HepG2 (cell line): ENCODE results near the gene TCAP. TPM values are rescaled to one million over a fixed set of nuclear protein-coding genes. Genes with fewer than 3 reads are reported as not detected.

Experiments
- BCL6 ChIP-seq: IDR thresholded peaks from 2 replicates; pipeline ENCODE4 v1.6.1; 2016; ENCODE audit warnings: missing genetic modification reagents, missing compliant biosample characterization
- CHD4 ChIP-seq: fragments of 200-600 bp; sonication (generic); IDR thresholded peaks from 2 replicates; pipeline ENCODE4 v1.7.0; 2017; ENCODE audit warnings: mild to moderate bottlenecking, low read length, borderline replicate concordance
- ESRRA ChIP-seq: sonication (generic); formaldehyde crosslinking; IDR thresholded peaks from 2 replicates; pipeline ENCODE4 v1.5.1; 2020; ENCODE audit warnings: mild to moderate bottlenecking, low read depth, missing genetic modification reagents
- FOSL2 ChIP-seq: sonication (generic); formaldehyde crosslinking; IDR thresholded peaks from 2 replicates; pipeline ENCODE4 v1.4.0; 2020; ENCODE audit warnings: missing genetic modification reagents
- GZF1 ChIP-seq: sonication (generic); formaldehyde crosslinking; IDR thresholded peaks from 2 replicates; pipeline ENCODE4 v1.5.1; 2020; ENCODE audit warnings: mild to moderate bottlenecking, missing genetic modification reagents
- KLF9 ChIP-seq: IDR thresholded peaks from 2 replicates; pipeline ENCODE4 v1.6.1; 2016; ENCODE audit warnings: low read depth
- MAFK ChIP-seq, 2 experiments: IDR thresholded peaks in 1 of 2; conservative IDR thresholded peaks in 1 of 2; 2 replicates each; pipeline ENCODE4 v1.6.1; 2011; ENCODE audit warnings: improper control_type of control experiment in 2 of 2, low read length in 2 of 2
- MIER3 ChIP-seq: IDR thresholded peaks from 2 replicates; pipeline ENCODE4 v1.6.1; 2016; ENCODE audit warnings: missing compliant biosample characterization, borderline replicate concordance
- NFIB ChIP-seq: sonication (generic); formaldehyde crosslinking; IDR thresholded peaks from 2 replicates; pipeline ENCODE4 v1.9.0; 2021; ENCODE audit warnings: missing genetic modification reagents, mild to moderate bottlenecking, borderline replicate concordance
- POLR2AphosphoS5 ChIP-seq: IDR thresholded peaks from 2 replicates; pipeline ENCODE4 v1.6.1; 2012; ENCODE audit warnings: low read depth, low read length
- TAF15 ChIP-seq: fragments of 200-400 bp; formaldehyde crosslinking; IDR thresholded peaks from one replicate; pipeline ENCODE4 v1.6.1; 2018; ENCODE audit warnings: mild to moderate bottlenecking, low read depth, low read length; ENCODE audit not compliant: poor library complexity, severe bottlenecking
- TRIM24 ChIP-seq: sonication (generic); formaldehyde crosslinking; IDR thresholded peaks from 2 replicates; pipeline ENCODE4 v1.8.0; 2022; ENCODE audit warnings: mild to moderate bottlenecking, missing genetic modification reagents
- YEATS4 ChIP-seq: sonication (generic); formaldehyde crosslinking; IDR thresholded peaks from 2 replicates; pipeline ENCODE4 v1.4.0; 2020; ENCODE audit warnings: missing genetic modification reagents, borderline replicate concordance
- ZNF382 ChIP-seq: sonication (generic); formaldehyde crosslinking; IDR thresholded peaks from 2 replicates; pipeline ENCODE4 v1.5.0; 2020; ENCODE audit warnings: missing genetic modification reagents, mild to moderate bottlenecking, borderline replicate concordance
- ZNF383 ChIP-seq: sonication (generic); formaldehyde crosslinking; IDR thresholded peaks from 2 replicates; pipeline ENCODE4 v1.4.0; 2020; ENCODE audit warnings: missing genetic modification reagents, mild to moderate bottlenecking, borderline replicate concordance
- ZNF460 ChIP-seq: sonication (generic); formaldehyde crosslinking; IDR thresholded peaks from 2 replicates; pipeline ENCODE4 v1.5.1; 2020; ENCODE audit warnings: missing genetic modification reagents, mild to moderate bottlenecking, borderline replicate concordance
- ZNF547 ChIP-seq: sonication (generic); formaldehyde crosslinking; IDR thresholded peaks from 2 replicates; pipeline ENCODE4 v1.5.1; 2020; ENCODE audit warnings: mild to moderate bottlenecking, missing genetic modification reagents
- polyA plus RNA-seq, 8 experiments: library from polyadenylated mRNA; depleted of rRNA in 3 of 8; stranded (reverse) in 7 of 8; unstranded in 1 of 8; fragments of >200 nt; fragmentation: Illumina TruSeq in 4 of 8; extraction: Trizol in 4 of 8; gene quantifications; 2 replicates each; pipeline versions ENCODE4 v1.2.1 to v1.2.3, GENCODE V29; 2011 to 2016; ENCODE audit warnings: low read depth in 4 of 8, missing spikeins in 1 of 8, mixed read lengths in 1 of 8; ENCODE audit not compliant: insufficient read depth in 1 of 8
- total RNA-seq, 5 experiments: library from RNA; depleted of rRNA; stranded (reverse); fragments of >200 nt; fragmentation: Illumina TruSeq; extraction: Trizol; gene quantifications; 2 replicates each; pipeline ENCODE4 v1.2.3, GENCODE V29; 2016; ENCODE audit warnings: low read depth in 1 of 5
- TF ChIP-seq, protein P1 (sequence below): IDR thresholded peaks from 2 replicates; pipeline ENCODE4 v1.6.1; 2016; ENCODE audit warnings: missing genetic modification reagents, missing compliant biosample characterization
- TF ChIP-seq, protein P2 (sequence below): IDR thresholded peaks from 2 replicates; pipeline ENCODE4 v1.6.1; 2016; ENCODE audit warnings: low read depth, missing genetic modification reagents, missing compliant biosample characterization
- TF ChIP-seq, protein P3 (sequence below): sonication (generic); formaldehyde crosslinking; IDR thresholded peaks from 2 replicates; pipeline ENCODE4 v1.4.0; 2020; ENCODE audit warnings: mild to moderate bottlenecking, missing genetic modification reagents
- TF ChIP-seq, protein P4 (sequence below): sonication (generic); formaldehyde crosslinking; IDR thresholded peaks from 2 replicates; pipeline ENCODE4 v1.4.0; 2020; ENCODE audit warnings: missing genetic modification reagents, borderline replicate concordance

TCAP gene
- total and polyA plus RNA-seq, 2 of the 13 experiments (the other 11 are each of a cell fraction or from before 2014, with no cell fraction given), result 0.24 to 0.65 TPM

DNA sequence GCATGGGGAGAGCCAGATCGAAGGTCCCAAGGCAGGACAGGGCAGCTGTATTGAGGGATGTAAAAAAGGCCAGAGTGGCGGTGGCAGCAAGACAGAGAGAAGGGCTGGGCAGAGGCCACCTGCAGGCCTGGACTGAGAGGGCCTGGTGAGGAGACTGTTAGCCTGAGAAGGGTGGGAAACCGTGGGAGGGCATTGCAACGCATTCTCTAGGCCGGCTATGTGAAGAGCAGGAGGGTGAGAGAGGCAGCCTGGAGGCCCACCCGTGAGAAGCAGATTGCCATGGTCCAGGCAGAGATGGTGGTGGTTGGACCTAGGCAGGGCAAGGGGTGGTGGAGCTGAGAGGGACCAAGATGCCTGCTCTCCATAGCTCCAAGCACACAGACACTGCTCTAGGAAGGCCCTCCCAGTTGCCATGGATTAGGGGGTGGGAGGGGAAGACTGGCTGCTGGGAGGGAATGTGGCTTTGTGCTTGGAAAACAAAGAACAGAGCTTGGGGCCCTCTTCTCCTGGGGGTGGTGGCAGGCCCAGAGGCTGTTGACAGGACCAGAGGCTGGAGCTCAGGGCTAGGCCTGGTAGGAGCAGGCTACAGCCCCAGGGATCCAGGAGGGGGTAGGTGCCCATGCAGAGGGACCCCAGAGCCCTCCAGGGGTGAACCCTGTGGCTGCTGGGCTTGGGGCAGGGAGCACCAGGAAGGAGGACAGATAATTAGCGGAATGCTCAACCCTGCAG lies 12.4 kb upstream of the TCAP start (continued):
- TF ChIP-seq, protein P1, sequence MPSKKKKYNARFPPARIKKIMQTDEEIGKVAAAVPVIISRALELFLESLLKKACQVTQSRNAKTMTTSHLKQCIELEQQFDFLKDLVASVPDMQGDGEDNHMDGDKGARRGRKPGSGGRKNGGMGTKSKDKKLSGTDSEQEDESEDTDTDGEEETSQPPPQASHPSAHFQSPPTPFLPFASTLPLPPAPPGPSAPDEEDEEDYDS, result no peak
- TF ChIP-seq, protein P2, sequence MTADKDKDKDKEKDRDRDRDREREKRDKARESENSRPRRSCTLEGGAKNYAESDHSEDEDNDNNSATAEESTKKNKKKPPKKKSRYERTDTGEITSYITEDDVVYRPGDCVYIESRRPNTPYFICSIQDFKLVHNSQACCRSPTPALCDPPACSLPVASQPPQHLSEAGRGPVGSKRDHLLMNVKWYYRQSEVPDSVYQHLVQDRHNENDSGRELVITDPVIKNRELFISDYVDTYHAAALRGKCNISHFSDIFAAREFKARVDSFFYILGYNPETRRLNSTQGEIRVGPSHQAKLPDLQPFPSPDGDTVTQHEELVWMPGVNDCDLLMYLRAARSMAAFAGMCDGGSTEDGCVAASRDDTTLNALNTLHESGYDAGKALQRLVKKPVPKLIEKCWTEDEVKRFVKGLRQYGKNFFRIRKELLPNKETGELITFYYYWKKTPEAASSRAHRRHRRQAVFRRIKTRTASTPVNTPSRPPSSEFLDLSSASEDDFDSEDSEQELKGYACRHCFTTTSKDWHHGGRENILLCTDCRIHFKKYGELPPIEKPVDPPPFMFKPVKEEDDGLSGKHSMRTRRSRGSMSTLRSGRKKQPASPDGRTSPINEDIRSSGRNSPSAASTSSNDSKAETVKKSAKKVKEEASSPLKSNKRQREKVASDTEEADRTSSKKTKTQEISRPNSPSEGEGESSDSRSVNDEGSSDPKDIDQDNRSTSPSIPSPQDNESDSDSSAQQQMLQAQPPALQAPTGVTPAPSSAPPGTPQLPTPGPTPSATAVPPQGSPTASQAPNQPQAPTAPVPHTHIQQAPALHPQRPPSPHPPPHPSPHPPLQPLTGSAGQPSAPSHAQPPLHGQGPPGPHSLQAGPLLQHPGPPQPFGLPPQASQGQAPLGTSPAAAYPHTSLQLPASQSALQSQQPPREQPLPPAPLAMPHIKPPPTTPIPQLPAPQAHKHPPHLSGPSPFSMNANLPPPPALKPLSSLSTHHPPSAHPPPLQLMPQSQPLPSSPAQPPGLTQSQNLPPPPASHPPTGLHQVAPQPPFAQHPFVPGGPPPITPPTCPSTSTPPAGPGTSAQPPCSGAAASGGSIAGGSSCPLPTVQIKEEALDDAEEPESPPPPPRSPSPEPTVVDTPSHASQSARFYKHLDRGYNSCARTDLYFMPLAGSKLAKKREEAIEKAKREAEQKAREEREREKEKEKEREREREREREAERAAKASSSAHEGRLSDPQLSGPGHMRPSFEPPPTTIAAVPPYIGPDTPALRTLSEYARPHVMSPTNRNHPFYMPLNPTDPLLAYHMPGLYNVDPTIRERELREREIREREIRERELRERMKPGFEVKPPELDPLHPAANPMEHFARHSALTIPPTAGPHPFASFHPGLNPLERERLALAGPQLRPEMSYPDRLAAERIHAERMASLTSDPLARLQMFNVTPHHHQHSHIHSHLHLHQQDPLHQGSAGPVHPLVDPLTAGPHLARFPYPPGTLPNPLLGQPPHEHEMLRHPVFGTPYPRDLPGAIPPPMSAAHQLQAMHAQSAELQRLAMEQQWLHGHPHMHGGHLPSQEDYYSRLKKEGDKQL, result no peak
- TF ChIP-seq GZF1 (CRISPR knock-in tag) (no peak), TRIM24 (CRISPR knock-in tag) (no peak), POLR2AphosphoS5 (no peak), CHD4 (no peak), NFIB (CRISPR knock-in tag) (no peak), MAFK (conservative IDR thresholded peaks at IDR 0.05 in 1 of 2, IDR thresholded peaks at IDR 0.05 in 1 of 2; ENCODE audit: low read length in 2 of 2) (no peak), YEATS4 (no peak), FOSL2 (CRISPR knock-in tag) (no peak), ZNF383 (CRISPR knock-in tag) (no peak), ESRRA (no peak), KLF9 (no peak), ZNF382 (no peak), ZNF547 (CRISPR knock-in tag) (no peak), ZNF460 (no peak), MIER3 (CRISPR knock-in tag) (no peak; the same call in 1 of the 2 replicates), TAF15 (no peak), BCL6 (no peak)
- TF ChIP-seq, protein P3, sequence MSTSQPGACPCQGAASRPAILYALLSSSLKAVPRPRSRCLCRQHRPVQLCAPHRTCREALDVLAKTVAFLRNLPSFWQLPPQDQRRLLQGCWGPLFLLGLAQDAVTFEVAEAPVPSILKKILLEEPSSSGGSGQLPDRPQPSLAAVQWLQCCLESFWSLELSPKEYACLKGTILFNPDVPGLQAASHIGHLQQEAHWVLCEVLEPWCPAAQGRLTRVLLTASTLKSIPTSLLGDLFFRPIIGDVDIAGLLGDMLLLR (CRISPR knock-in tag), result no peak
- TF ChIP-seq, protein P4, sequence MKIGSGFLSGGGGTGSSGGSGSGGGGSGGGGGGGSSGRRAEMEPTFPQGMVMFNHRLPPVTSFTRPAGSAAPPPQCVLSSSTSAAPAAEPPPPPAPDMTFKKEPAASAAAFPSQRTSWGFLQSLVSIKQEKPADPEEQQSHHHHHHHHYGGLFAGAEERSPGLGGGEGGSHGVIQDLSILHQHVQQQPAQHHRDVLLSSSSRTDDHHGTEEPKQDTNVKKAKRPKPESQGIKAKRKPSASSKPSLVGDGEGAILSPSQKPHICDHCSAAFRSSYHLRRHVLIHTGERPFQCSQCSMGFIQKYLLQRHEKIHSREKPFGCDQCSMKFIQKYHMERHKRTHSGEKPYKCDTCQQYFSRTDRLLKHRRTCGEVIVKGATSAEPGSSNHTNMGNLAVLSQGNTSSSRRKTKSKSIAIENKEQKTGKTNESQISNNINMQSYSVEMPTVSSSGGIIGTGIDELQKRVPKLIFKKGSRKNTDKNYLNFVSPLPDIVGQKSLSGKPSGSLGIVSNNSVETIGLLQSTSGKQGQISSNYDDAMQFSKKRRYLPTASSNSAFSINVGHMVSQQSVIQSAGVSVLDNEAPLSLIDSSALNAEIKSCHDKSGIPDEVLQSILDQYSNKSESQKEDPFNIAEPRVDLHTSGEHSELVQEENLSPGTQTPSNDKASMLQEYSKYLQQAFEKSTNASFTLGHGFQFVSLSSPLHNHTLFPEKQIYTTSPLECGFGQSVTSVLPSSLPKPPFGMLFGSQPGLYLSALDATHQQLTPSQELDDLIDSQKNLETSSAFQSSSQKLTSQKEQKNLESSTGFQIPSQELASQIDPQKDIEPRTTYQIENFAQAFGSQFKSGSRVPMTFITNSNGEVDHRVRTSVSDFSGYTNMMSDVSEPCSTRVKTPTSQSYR, result no peak
